SK-N-SH treated with all-trans-retinoic acid at 6 μM for 48 hours (cell line): ENCODE data around the gene FKBP2.

Source experiments
- ATAC-seq: fragments of 200-7000 bp; cut with Tn5 transposase; 3 replicates; pipeline ENCODE4 v1.9.1; 2020; ENCODE audit warnings: mild to moderate bottlenecking, moderate library complexity
- ARNTL ChIP-seq: fragments of 450-650 bp; formaldehyde crosslinking; IDR thresholded peaks from 2 replicates; pipeline ENCODE4 v1.5.0; 2020; ENCODE audit warnings: low read depth, mild to moderate bottlenecking, moderate library complexity, borderline replicate concordance
- BACH2 ChIP-seq: fragments of 250-450 bp; sonication (Bioruptor Pico); IDR thresholded peaks from 2 replicates; pipeline ENCODE4 v1.9.0; 2021; ENCODE audit warnings: mild to moderate bottlenecking, borderline replicate concordance
- CREB5 ChIP-seq: fragments of 250-450 bp; sonication (Bioruptor Pico); IDR thresholded peaks from 2 replicates; pipeline ENCODE4 v1.5.1; 2020; ENCODE audit warnings: low read depth, mild to moderate bottlenecking, moderate library complexity
- CSDC2 ChIP-seq: fragments of 250-450 bp; sonication (Bioruptor Pico); IDR thresholded peaks from 2 replicates; pipeline ENCODE4 v1.5.0; 2020; ENCODE audit warnings: mild to moderate bottlenecking, moderate library complexity
- CSRNP3 ChIP-seq: fragments of 250-450 bp; sonication (Bioruptor Pico); IDR thresholded peaks from 2 replicates; pipeline ENCODE4 v1.5.1; 2021; ENCODE audit warnings: mild to moderate bottlenecking, moderate library complexity
- GLIS3 ChIP-seq: fragments of 250-450 bp; sonication (Bioruptor Pico); IDR thresholded peaks from 2 replicates; pipeline ENCODE4 v1.5.0; 2020; ENCODE audit warnings: mild to moderate bottlenecking, moderate library complexity
- OSR1 ChIP-seq: fragments of 250-450 bp; sonication (Bioruptor Pico); IDR thresholded peaks from 2 replicates; pipeline ENCODE4 v1.8.0; 2022; ENCODE audit warnings: moderate library complexity, mild to moderate bottlenecking, inconsistent platforms
- PATZ1 ChIP-seq: fragments of 250-450 bp; sonication (Bioruptor Pico); IDR thresholded peaks from 2 replicates; pipeline ENCODE4 v1.8.0; 2020; ENCODE audit warnings: mild to moderate bottlenecking, moderate library complexity, borderline replicate concordance
- POU6F1 ChIP-seq: fragments of 250-450 bp; sonication (Bioruptor Pico); IDR thresholded peaks from 2 replicates; pipeline ENCODE4 v1.8.0; 2021; ENCODE audit warnings: low read depth, mild to moderate bottlenecking, moderate library complexity, borderline replicate concordance
- PPARA ChIP-seq: fragments of 250-450 bp; sonication (Bioruptor Pico); IDR thresholded peaks from 2 replicates; pipeline ENCODE4 v1.5.0; 2020; ENCODE audit warnings: mild to moderate bottlenecking, borderline replicate concordance
- RARB ChIP-seq: fragments of 250-450 bp; sonication (Bioruptor Pico); IDR thresholded peaks from 2 replicates; pipeline ENCODE4 v1.8.0; 2021; ENCODE audit warnings: mild to moderate bottlenecking, moderate library complexity
- SNAI2 ChIP-seq: fragments of 250-450 bp; sonication (Bioruptor Pico); IDR thresholded peaks from 2 replicates; pipeline ENCODE4 v1.5.0; 2020; ENCODE audit warnings: mild to moderate bottlenecking, moderate library complexity
- TCF4 ChIP-seq: fragments of 250-450 bp; sonication (Bioruptor Pico); IDR thresholded peaks from 2 replicates; pipeline ENCODE4 v1.8.0; 2021; ENCODE audit warnings: mild to moderate bottlenecking, moderate library complexity, borderline replicate concordance
- TSHZ2 ChIP-seq: fragments of 250-450 bp; sonication (Bioruptor Pico); IDR thresholded peaks from 2 replicates; pipeline ENCODE4 v1.5.0; 2020; ENCODE audit warnings: mild to moderate bottlenecking, moderate library complexity
- ZC3H10 ChIP-seq: fragments of 250-450 bp; sonication (Bioruptor Pico); IDR thresholded peaks from 2 replicates; pipeline ENCODE4 v1.5.1; 2021; ENCODE audit warnings: mild to moderate bottlenecking, moderate library complexity
- ZFP30 ChIP-seq: fragments of 450-650 bp; formaldehyde crosslinking; IDR thresholded peaks from 2 replicates; pipeline ENCODE4 v1.5.0; 2022; ENCODE audit warnings: mild to moderate bottlenecking, moderate library complexity
- ZNF565 ChIP-seq: fragments of 450-650 bp; formaldehyde crosslinking; conservative IDR thresholded peaks from 2 replicates; pipeline ENCODE4 v1.5.0; 2020; ENCODE audit warnings: low read depth, mild to moderate bottlenecking, moderate library complexity
- ZNF70 ChIP-seq: fragments of 450-650 bp; formaldehyde crosslinking; IDR thresholded peaks from 2 replicates; pipeline ENCODE4 v1.5.0; 2020; ENCODE audit warnings: mild to moderate bottlenecking, moderate library complexity
- ZNF8 ChIP-seq: fragments of 450-650 bp; formaldehyde crosslinking; IDR thresholded peaks from 2 replicates; pipeline ENCODE4 v1.5.0; 2020; ENCODE audit warnings: mild to moderate bottlenecking, moderate library complexity

FKBP2 gene

GRCh38 chr11:64210301-64211020 is 30.4 kb upstream of the FKBP2 start:
- no peak for TF ChIP-seq CREB5
- no peak for TF ChIP-seq ZC3H10 (CRISPR knock-in tag)
- TF ChIP-seq TSHZ2 (CRISPR knock-in tag), result no peak
- no peak for TF ChIP-seq ARNTL (CRISPR knock-in tag)
- TF ChIP-seq PATZ1 (CRISPR knock-in tag), result no peak
- TF ChIP-seq GLIS3 (CRISPR knock-in tag), result no peak
- TF ChIP-seq PPARA (CRISPR knock-in tag), result no peak
- TF ChIP-seq ZNF70 (CRISPR knock-in tag), result no peak
- TF ChIP-seq ZFP30, result no peak
- TF ChIP-seq TCF4 (CRISPR knock-in tag), result no peak
- no peak for TF ChIP-seq BACH2 (CRISPR knock-in tag)
- no peak for TF ChIP-seq CSDC2
- no peak for TF ChIP-seq CSRNP3 (CRISPR knock-in tag)
- no peak for TF ChIP-seq ZNF565 (CRISPR knock-in tag)
- TF ChIP-seq RARB, result no peak

GRCh38 chr11:64211181-64211872 is 29.6 kb upstream of the FKBP2 start:
- ATAC-seq, result no peak
- TF ChIP-seq BACH2 (CRISPR knock-in tag) (no peak), ZNF565 (CRISPR knock-in tag) (no peak), ZC3H10 (CRISPR knock-in tag) (no peak), PATZ1 (CRISPR knock-in tag) (no peak), RARB (no peak), GLIS3 (CRISPR knock-in tag) (no peak), POU6F1 (CRISPR knock-in tag) (no peak), OSR1 (CRISPR knock-in tag) (no peak), ZNF8 (no peak), SNAI2 (CRISPR knock-in tag) (no peak)

More at GRCh38 chr11:64210301-64211020, 30.4 kb upstream of the FKBP2 start:
- no peak for ATAC-seq
